ENCODE measurements around the gene TTC39C.

The TTC39C gene

DNA sequence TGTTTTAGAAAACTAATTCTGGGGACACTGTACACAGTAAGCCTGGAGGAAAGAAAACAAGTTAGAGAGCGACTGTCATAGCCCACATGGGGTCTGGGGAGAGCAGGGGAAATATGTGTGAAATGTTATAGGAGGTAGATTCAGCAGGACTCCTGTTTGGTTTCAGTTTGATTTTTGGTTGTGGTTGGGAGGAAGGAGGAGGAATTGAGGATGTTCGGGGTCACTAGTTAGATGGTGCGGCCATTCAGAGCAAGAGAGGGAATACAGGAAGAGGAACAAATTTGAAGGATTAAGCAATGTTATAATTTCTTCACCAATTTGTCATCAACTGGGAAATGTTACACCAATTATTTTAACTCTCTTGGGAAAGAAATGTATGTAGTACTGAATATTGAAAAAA lies 25.1 kb downstream of the TTC39C start:
- DNase-seq (ENCODE audit: insufficient read length, low spot score), result no peak
- TF ChIP-seq, protein P1, sequence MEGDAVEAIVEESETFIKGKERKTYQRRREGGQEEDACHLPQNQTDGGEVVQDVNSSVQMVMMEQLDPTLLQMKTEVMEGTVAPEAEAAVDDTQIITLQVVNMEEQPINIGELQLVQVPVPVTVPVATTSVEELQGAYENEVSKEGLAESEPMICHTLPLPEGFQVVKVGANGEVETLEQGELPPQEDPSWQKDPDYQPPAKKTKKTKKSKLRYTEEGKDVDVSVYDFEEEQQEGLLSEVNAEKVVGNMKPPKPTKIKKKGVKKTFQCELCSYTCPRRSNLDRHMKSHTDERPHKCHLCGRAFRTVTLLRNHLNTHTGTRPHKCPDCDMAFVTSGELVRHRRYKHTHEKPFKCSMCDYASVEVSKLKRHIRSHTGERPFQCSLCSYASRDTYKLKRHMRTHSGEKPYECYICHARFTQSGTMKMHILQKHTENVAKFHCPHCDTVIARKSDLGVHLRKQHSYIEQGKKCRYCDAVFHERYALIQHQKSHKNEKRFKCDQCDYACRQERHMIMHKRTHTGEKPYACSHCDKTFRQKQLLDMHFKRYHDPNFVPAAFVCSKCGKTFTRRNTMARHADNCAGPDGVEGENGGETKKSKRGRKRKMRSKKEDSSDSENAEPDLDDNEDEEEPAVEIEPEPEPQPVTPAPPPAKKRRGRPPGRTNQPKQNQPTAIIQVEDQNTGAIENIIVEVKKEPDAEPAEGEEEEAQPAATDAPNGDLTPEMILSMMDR (IDR thresholded peaks at IDR 0.05; ENCODE audit: insufficient read depth, missing control alignments), result no peak
- no peak for FAIRE-seq

DNA sequence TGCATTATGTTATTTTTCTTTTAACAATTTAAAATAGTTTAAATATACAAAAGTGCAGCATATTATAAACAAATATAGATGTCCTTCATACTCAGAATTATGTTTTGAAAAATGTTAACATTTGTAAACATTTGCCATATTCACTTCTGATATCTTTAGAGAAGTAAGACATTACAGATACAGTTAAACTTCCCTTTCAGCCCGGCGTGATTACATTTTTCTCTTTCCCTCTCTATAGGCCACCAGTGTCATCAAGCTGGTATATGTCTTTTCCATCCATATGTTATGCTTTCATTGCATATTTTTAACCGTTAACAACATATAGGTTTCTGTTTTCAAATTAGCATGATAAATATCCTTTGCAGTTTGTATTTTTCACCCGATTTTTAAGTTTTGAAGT lies 27.1 kb downstream of the TTC39C start:
- DNase-seq (ENCODE audit: insufficient read length, low spot score), result no peak
- FAIRE-seq, result peak; percentile 56
- TF ChIP-seq, protein P1 (IDR thresholded peaks at IDR 0.05; ENCODE audit: insufficient read depth, missing control alignments), result no peak

- TF ChIP-seq, protein P1 (IDR thresholded peaks at IDR 0.05; ENCODE audit: insufficient read depth, missing control alignments), result no peak
- FAIRE-seq, result no peak
- no peak for DNase-seq (ENCODE audit: insufficient read length, low spot score)
These were observed 28.8 kb downstream of the TTC39C start for GRCh38 chr18:24043403-24043802.

GRCh38 chr18:24048261-24048660 lies 33.7 kb downstream of the TTC39C start:
- no peak for DNase-seq (ENCODE audit: insufficient read length, low spot score)
- TF ChIP-seq, protein P1 (IDR thresholded peaks at IDR 0.05; ENCODE audit: insufficient read depth, missing control alignments), result no peak
- FAIRE-seq, result no peak

DNA sequence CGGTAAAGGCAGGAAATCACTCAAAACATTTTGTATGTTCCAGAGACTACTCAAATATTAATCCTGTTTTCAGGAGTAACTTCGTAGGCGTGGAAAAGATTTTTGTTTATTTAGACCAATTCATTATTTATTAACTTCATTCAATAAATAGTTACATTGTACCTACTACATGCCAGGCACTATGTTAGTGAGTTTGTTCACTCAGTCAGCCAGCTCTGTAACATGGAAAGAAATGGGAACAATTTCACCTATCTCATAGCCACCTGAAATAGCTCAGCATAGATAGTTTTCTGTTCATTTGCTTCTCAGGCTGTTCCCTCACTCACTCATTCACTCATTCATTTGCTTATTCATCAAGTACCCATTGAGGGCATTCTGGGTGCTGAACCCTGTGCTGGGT lies 34.6 kb downstream of the TTC39C start:
- FAIRE-seq (no peak), DNase-seq (ENCODE audit: insufficient read length, low spot score) (no peak)
- TF ChIP-seq, protein P1 (IDR thresholded peaks at IDR 0.05; ENCODE audit: insufficient read depth, missing control alignments), result no peak

- TF ChIP-seq, protein P1 (IDR thresholded peaks at IDR 0.05; ENCODE audit: insufficient read depth, missing control alignments), result no peak
- DNase-seq (ENCODE audit: insufficient read length, low spot score) (no peak), FAIRE-seq (peak; percentile 76)
These were observed 36.7 kb downstream of the TTC39C start for GRCh38 chr18:24051031-24051947.

DNA sequence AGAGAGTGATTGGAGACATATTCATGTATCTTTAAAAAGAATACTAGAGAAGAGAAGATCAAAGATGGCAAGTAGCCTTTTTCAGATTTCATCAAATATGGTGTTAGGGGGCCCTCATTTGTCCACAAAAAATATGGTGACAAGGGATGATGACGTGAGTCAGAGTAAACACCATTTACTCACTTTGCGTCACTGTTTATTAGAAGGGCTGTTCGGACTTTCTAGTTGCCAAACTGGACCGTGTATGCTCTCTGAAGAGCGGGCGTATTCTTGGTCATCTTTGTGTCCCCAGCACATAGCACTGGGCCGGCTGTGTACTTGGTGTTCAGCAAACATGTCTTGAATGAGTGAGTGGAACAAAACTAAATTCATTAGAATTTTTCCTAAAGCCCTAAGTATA lies 37.5 kb downstream of the TTC39C start:
- TF ChIP-seq, protein P1 (IDR thresholded peaks at IDR 0.05; ENCODE audit: insufficient read depth, missing control alignments), result no peak
- no peak for DNase-seq (ENCODE audit: insufficient read length, low spot score)
- no peak for FAIRE-seq
